Astrocyte of the spinal cord (primary cell): ENCODE measurements around the gene ANKRD9.

Experiments used
- DNase-seq: peaks from one replicate; pipeline ENCODE4 v3.0.0; 2011; ENCODE audit warnings: low read depth, low spot score
- H3K4me3 ChIP-seq: 2 replicates; pipeline ENCODE4 v1.5.1; 2011; ENCODE audit warnings: low read depth, mild to moderate bottlenecking, low read length, moderate library complexity
- CTCF ChIP-seq: IDR thresholded peaks from 2 replicates; pipeline ENCODE4 v1.5.1; 2012; ENCODE audit warnings: low read depth, mild to moderate bottlenecking, low read length, inconsistent platforms
- in situ Hi-C: cut with HindIII; loops from 2 replicates; pipeline ENCODE4 v1.10.0; 2017; ENCODE audit warnings: low sequenced_read_pairs

The ANKRD9 gene

GRCh38 chr14:102481791-102482238, 27.8 kb downstream of the ANKRD9 start:
- no peak overlapping the region for H3K4me3 ChIP-seq
- DNase-seq: no peak
- in situ Hi-C loops: no loop called here
- no peak for TF ChIP-seq CTCF

- no peak for TF ChIP-seq CTCF
- no peak overlapping the region for H3K4me3 ChIP-seq
- in situ Hi-C loops: no loop called here
- no peak for DNase-seq
These were observed 28.2 kb downstream of the ANKRD9 start for GRCh38 chr14:102481371-102481770.

GRCh38 chr14:102479777-102480176, 29.8 kb downstream of the ANKRD9 start:
- in situ Hi-C loops: no loop called here
- TF ChIP-seq CTCF: no peak
- no peak for DNase-seq
- no peak overlapping the region for H3K4me3 ChIP-seq

GRCh38 chr14:102479107-102479506, 30.5 kb downstream of the ANKRD9 start:
- DNase-seq: no peak
- H3K4me3 ChIP-seq: no peak overlapping the region
- in situ Hi-C loops: no loop called here
- TF ChIP-seq CTCF: no peak

- DNase-seq: peak; percentile 26
- in situ Hi-C loops: no loop called here
- no peak overlapping the region for H3K4me3 ChIP-seq
- no peak for TF ChIP-seq CTCF
These were observed 34.6 kb downstream of the ANKRD9 start for GRCh38 chr14:102474934-102475333.

- no peak overlapping the region for H3K4me3 ChIP-seq
- TF ChIP-seq CTCF: no peak
- no peak for DNase-seq
- in situ Hi-C loops: no loop called here
These were observed 36.0 kb downstream of the ANKRD9 start for GRCh38 chr14:102473559-102473958.

- DNase-seq: no peak
- TF ChIP-seq CTCF: no peak
- H3K4me3 ChIP-seq: no peak overlapping the region
- in situ Hi-C loops: no loop called here
These were observed 36.8 kb downstream of the ANKRD9 start for GRCh38 chr14:102472791-102473150.
